HG03469 (cell line): ENCODE results near the gene PIWIL4.
"Not testable (repeated sequence)": the region's sequence is repeated elsewhere in the genome, so short reads cannot be mapped to it uniquely, and the experiment has no call there.

ENCODE experiments used
- ATAC-seq: cut with Tn5 transposase; IDR thresholded peaks from one replicate; pipeline ENCODE4 v1.9.1; 2021; ENCODE audit warnings: mild to moderate bottlenecking, moderate library complexity, moderate number of reproducible peaks; ENCODE audit not compliant: unreplicated experiment

The PIWIL4 gene

GRCh38 chr11:94632356-94632755 is 65.2 kb downstream of the PIWIL4 start:
- ATAC-seq: no peak

DNA sequence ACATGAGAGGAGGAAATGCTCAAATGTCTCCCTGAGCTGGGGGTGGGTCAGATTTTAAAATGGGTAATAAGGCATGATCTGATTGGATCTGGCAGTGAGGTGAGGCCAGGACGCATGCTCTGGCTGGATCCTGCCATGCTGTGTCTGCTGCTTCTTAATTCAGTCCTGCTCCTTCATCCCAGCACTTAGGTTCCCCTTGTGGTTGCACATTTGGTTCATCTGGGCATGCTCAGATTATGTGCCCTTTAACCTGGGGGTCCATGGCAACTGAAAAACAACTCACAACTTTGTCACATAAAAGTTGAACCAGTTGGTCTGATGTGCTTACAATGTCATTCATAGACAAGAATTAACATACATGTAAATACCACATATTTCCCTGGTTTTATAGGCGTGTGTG is 67.9 kb downstream of the PIWIL4 start:
- ATAC-seq: no peak

GRCh38 chr11:94636388-94636949 is 69.3 kb downstream of the PIWIL4 start:
- no peak for ATAC-seq

DNA sequence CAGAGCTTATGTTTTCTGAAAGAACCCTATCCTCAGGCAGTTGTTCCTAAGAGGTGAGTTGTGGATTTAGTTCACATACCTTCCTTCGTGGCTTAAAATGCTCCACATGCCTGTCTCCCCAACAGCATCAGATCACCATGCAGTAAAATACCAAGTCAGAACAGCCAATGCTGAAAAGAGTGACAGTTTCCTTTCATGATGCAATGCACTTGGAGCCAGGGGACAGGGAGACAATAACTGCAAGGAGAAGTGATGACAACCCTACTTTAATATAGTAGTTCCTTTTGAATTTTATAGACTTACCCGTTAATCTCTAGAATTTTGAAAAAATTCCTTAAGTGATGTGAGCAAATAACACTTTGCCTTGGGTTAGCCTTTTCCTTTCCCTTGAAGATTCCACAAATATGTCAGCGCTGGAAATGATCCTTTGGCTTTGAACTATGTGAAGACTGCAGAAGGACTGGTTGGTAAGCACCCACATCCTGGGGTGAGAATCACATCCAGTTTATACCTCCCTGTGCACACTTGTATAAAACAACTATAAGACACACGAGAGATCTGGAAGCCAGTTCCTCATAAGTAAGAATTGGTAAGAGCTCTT is 71.2 kb downstream of the PIWIL4 start:
- no peak for ATAC-seq

- ATAC-seq: no peak
Observed at GRCh38 chr11:94638902-94639373, 71.8 kb downstream of the PIWIL4 start.

DNA sequence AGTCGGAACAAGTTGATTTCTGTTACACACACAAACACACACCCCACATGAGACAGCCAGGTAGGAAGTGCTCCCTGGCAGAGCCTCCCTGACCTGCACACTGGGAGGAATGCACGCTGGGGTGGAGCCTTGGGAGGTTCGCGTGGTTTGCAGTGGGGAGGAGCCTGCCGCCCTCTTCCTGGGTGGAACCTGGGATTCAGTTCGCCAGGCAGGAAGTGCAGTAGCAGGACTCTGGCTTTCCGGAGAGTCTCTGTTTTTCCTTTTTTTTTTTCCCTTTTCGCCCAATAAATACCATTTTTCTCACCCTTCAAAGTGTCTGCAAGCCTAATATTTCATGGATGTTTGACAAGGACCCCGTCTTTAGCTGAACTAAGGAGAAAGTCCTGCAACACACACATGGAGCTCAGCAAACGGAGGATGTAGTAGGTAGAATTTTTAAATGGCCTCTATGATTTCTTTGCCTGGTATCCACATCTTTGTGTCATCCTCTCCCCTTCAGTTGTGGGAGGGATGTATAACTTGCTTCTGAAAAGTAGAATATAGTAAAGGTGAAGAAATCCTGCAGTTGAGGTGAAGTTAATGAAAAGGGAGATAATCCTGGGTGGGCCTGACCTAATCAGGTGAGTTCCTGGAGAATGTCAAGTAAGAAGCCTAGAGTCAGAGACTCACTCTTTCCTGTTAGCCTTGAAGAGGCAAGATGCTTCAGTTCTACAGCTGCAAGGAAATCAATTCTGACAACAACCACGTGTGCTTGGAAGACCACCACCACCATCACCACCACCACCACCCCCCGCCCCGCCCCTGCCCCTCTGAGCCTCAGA is 72.9 kb downstream of the PIWIL4 start:
- ATAC-seq: no peak

GRCh38 chr11:94641167-94641761 is 74.1 kb downstream of the PIWIL4 start:
- no peak for ATAC-seq

DNA sequence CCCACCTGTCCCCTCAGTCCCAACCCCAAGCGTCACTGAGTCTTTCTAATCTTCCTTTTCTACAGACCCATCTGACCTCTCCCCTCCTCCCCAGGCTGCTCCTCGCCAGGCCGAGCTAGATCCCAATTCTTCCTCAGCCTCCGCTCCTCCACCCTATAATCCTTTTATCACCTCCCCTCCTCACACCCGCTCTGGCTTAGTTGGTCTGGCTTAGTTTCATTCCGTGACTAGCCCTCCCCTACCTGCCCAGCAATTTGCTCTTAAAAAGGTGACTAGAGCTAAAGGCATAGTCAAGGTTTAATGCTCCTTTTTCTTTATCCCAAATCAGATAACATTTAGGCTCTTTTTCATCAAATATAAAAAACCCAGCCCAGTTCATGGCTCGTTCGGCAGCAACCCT is 76.0 kb downstream of the PIWIL4 start:
- ATAC-seq: not testable (repeated sequence)

GRCh38 chr11:94647926-94648325 is 80.8 kb downstream of the PIWIL4 start:
- ATAC-seq: no peak

DNA sequence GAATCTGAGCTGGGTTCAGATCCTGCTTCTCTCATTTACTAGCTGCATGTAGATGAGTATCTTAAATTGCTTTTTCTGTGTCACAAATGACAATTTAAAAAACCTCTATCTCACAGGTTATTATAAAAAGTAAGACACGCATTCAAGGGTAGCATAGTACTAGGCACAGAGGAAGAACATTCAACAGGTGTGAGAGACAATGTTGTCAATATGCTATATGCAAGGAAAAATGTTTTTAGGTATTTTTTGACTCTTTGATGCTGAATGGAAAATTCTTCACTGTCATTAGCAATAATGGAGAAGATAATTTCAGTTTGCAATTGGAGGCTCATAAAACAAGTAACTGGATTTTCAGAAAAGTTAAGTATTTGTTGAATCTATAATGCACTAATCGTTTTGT is 81.6 kb downstream of the PIWIL4 start:
- ATAC-seq: no peak

DNA sequence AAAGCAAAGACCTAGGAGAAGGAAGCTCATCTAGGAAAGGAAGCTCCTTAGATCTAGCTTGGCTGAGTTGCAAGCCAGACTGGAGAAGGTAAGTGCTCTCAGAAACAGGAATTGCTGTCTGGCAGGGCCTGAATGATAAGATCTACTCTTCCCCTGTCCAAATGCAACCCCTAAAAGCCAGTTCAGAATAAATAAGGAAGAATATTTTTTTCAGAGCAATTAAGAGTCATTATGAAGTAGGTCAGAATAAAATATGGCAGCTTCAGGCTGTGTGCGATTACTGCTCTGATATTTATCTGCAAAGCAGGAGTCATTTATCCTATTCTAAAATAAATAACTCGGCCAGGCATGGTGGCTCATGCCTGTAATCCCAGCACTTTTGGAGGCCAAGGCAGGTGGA is 82.1 kb downstream of the PIWIL4 start:
- no peak for ATAC-seq

DNA sequence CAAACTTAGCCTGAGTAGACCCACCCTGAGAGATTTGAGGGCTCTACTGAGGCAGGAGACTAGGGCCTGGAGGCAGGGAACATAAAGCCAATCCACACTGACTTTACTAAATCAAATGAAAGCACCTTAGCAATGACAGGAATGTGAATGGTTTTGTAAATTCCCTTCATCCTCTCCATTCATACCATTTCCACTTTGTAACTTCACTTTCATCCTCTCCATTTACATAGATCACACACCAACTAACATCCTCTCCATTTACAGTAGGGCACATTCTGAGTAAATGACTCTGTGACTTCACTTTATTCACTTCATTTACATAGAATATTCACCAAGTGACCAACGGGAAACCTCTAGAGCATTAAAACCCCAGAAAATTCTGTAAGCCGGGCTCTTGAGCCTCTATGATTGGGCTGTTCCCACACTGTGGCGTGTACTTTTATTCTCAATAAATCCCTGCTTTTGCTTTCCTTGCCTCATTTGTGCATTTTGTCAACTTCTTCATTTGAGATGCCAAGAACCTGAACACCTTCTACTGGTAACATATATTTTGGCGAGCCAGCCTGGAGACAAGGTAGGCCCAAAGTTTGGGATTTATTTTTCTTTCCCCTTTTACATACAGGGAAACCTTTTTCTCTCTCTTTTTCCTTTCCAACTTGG is 82.9 kb downstream of the PIWIL4 start:
- ATAC-seq: no peak

GRCh38 chr11:94650756-94651155 is 83.6 kb downstream of the PIWIL4 start:
- no peak for ATAC-seq

- no peak for ATAC-seq
Observed at GRCh38 chr11:94652735-94653284, 85.6 kb downstream of the PIWIL4 start.

DNA sequence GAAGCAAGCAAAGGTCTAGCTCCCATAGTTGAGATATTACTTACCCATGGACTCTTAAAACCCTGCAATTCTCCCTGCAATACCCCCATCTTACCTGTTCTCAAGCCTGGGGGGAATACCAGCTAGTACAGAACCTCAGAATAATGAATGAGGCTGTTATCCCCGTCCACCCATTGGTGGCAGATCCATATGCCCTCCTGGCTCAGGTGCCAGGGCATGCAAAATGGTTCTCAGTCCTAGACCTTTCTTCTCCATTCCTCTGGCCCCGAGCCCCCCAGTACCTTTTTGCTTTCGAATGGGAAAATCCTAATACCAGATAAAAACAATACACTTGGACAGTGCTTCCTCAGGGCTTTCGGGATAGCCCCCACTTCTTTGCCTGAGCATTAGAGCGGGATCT is 86.4 kb downstream of the PIWIL4 start:
- ATAC-seq: no peak

DNA sequence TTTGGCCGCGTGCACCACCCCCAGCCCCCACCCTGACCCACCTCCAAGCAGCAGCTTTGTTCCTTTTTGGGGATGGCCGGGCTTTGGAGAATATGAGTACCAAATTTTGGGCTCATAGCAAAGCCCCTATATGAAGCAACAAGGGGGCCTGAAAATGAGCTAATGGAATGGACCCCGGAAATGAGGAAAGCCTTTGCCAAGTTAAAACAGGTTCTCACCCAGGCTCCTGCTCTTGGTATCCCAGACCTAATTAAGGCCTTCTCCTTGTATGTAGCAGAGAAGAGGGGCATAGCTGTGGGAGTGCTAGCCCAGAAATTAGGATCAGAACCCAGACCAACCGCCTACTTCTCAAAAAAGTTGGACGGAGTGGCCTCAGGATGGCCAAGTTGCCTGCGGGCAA is 87.0 kb downstream of the PIWIL4 start:
- ATAC-seq: no peak

DNA sequence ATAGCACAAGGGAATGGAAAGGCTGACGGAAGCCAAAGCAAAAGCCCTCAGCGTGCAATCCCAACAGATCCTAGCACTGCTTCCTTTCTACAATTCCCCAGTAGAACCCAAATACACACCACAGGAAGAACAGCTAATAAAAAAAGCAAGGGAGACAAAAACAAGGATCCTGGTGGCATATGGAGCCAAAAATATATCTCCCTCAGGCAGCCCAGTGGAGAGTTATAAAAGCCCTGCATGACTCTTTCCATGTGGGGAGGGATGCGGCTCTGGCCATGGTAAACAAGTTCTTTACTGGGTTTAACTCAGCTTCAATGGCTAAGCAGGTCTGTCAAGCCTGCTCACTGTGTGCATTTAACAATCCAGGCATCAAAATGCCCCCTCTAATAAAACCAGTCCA is 88.1 kb downstream of the PIWIL4 start:
- no peak for ATAC-seq

GRCh38 chr11:94655956-94656355 is 88.8 kb downstream of the PIWIL4 start:
- no peak for ATAC-seq

DNA sequence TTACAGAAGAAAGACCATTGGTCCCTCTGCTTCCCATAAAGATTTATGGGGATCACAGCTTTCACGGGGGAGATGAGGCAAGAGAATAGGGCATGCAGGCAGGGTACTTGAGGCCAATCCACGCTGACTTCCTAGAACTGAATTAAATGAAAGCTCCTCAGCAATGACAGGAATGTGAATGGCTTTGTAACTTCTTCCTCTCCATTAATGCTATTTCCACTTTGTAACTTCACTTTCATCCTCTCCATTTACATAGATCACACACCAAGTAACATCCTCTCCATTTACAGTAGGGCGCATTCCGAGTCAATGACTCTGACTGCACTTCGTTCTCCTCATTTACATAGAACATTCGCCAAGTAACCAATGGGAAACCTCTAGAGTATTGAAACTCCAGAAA is 89.8 kb downstream of the PIWIL4 start:
- no peak for ATAC-seq

DNA sequence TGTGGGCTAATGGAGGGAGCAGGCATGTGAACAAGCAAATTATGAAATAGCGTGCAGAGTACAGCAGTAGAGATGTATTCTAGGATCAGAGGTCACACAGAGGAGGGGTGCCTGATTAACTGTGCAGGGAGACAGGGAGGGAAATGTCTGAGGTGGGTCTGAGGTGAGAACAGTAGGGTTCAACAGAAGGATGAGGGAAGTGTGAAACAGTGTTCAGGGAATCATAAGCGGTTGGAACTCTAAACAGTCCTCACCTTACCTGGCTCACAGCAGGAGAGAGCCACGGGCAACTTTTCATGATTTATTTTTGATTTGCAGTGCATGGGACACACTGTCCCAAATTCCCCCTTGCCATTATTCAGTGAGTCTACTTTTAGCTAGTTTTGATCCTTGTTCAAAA is 90.5 kb downstream of the PIWIL4 start:
- no peak for ATAC-seq

GRCh38 chr11:94658386-94658785 is 91.2 kb downstream of the PIWIL4 start:
- no peak for ATAC-seq
